Activated T-helper 17 cell treated with anti-CD3 and anti-CD28 coated beads, Interleukin-2, amount 50 U/mL, for 72 hours (primary cell): ENCODE measurements around the gene ZNF687. TPM values are rescaled to one million over a fixed set of nuclear protein-coding genes. Genes with fewer than 3 reads are reported as not detected.
A peak's percentile ranks its signal among the peaks of the same experiment; 100 is the strongest.

Experiments
- ATAC-seq: fragments of 150-1000 bp; cut with Tn5 transposase; replicated peaks from 2 replicates; pipeline ENCODE4 v1.10.0; 2021; ENCODE audit warnings: mild to moderate bottlenecking, moderate library complexity
- H3K27ac Mint-ChIP-seq: one replicate; pipeline ENCODE4 v1.8.0; 2022; ENCODE audit warnings: mixed read lengths
- H3K27me3 Mint-ChIP-seq: one replicate; pipeline ENCODE4 v1.8.0; 2022; ENCODE audit warnings: mixed read lengths
- H3K36me3 Mint-ChIP-seq: one replicate; pipeline ENCODE4 v1.8.0; 2022; ENCODE audit warnings: low read depth, mild to moderate bottlenecking, mixed read lengths
- H3K4me1 Mint-ChIP-seq: one replicate; pipeline ENCODE4 v1.8.0; 2022; ENCODE audit warnings: mixed read lengths
- H3K4me3 Mint-ChIP-seq: one replicate; pipeline ENCODE4 v1.8.0; 2022; ENCODE audit warnings: mild to moderate bottlenecking, mixed read lengths
- H3K9me3 Mint-ChIP-seq: one replicate; pipeline ENCODE4 v1.8.0; 2022; ENCODE audit warnings: mixed read lengths
- total RNA-seq, 2 donors: library from RNA; stranded (reverse); gene quantifications; one replicate each; pipeline ENCODE4 v1.2.3, GENCODE V29; 2022

The ZNF687 gene
- total RNA-seq, 2 donors from 2014 or later, result 24.9 to 29.6 TPM

- Mint-ChIP-seq H3K4me3 (no peak overlapping the region), H3K4me1 (peaks cover 11% of the 10 kb centered on the region), H3K9me3 (no peaks in the 10 kb centered on the region), H3K27me3 (no peaks in the 10 kb centered on the region), H3K36me3 (peaks cover 89% of the 10 kb centered on the region), H3K27ac (peak overlapping the region; percentile 56)
- no peak for ATAC-seq
Measured at GRCh38 chr1:151289080-151289935, 7.2 kb downstream of the ZNF687 start.

- Mint-ChIP-seq H3K4me1 (peaks cover 8% of the 10 kb centered on the region), H3K9me3 (no peaks in the 10 kb centered on the region), H3K27me3 (no peaks in the 10 kb centered on the region), H3K27ac (peak overlapping the region; percentile 56), H3K4me3 (no peak overlapping the region), H3K36me3 (peaks cover 89% of the 10 kb centered on the region)
- ATAC-seq, result peak; percentile 14
Measured at GRCh38 chr1:151289991-151290708, 8.1 kb downstream of the ZNF687 start.

- Mint-ChIP-seq H3K27me3 (no peaks in the 10 kb centered on the region), H3K4me3 (no peak overlapping the region), H3K4me1 (peaks cover 8% of the 10 kb centered on the region), H3K9me3 (no peaks in the 10 kb centered on the region), H3K27ac (no peak overlapping the region), H3K36me3 (peaks cover 89% of the 10 kb centered on the region)
- no peak for ATAC-seq
Measured at GRCh38 chr1:151290709-151291303, 8.7 kb downstream of the ZNF687 start.

- ATAC-seq, result peak; percentile 12
Measured at GRCh38 chr1:151292207-151293030, 10.3 kb downstream of the ZNF687 start.

GRCh38 chr1:151293093-151293492 is 11.0 kb downstream of the ZNF687 start:
- peak; percentile 6 for ATAC-seq
- Mint-ChIP-seq H3K4me3 (no peak overlapping the region), H3K4me1 (peaks cover 8% of the 10 kb centered on the region), H3K9me3 (no peaks in the 10 kb centered on the region), H3K36me3 (peaks cover 93% of the 10 kb centered on the region), H3K27ac (peak overlapping the region; percentile 80), H3K27me3 (no peaks in the 10 kb centered on the region)

More at GRCh38 chr1:151292207-151293030, 10.3 kb downstream of the ZNF687 start:
- Mint-ChIP-seq H3K4me1 (peaks cover 8% of the 10 kb centered on the region), H3K27me3 (no peaks in the 10 kb centered on the region), H3K27ac (no peak overlapping the region), H3K36me3 (peaks cover 89% of the 10 kb centered on the region), H3K9me3 (no peaks in the 10 kb centered on the region), H3K4me3 (no peak overlapping the region)

DNA sequence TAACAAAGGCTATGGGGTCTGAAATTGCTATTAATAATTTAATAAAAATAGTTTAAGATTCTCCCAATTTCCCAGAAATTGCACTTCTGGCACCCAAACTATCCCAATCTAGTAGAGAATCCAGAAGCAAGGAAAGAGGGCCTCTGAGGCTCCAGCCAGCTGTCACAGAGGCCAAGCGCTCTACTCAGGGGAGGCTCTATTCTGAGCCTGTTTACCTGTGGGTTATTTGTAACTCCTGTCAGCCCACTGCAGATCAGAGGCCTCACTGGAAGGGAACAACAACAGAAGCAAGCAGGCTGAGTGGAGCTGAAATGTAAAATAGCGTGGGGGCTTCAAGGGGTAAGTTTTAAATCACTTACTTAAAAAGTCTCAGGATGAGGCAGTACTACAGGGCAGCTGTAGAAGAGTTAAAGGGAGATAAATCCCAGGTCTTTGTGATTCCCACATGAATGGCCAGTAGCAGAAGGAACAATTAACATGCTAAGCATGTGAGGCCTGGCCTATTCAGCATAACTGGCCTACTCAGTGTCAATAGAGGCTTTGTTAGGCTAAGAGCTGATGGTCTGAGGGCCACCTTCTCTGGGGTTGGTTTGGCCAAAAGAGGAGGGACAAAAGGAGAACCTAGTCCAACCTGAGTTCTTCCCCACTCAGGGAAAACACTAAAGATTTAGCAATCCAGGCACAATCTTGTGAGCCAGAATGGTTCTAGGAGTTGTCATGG is 12.8 kb downstream of the ZNF687 start:
- ATAC-seq, result no peak
- Mint-ChIP-seq H3K4me1 (no peaks in the 10 kb centered on the region), H3K4me3 (no peak overlapping the region), H3K9me3 (no peaks in the 10 kb centered on the region), H3K27me3 (no peaks in the 10 kb centered on the region), H3K36me3 (peaks cover 93% of the 10 kb centered on the region), H3K27ac (peak overlapping the region; percentile 16)

DNA sequence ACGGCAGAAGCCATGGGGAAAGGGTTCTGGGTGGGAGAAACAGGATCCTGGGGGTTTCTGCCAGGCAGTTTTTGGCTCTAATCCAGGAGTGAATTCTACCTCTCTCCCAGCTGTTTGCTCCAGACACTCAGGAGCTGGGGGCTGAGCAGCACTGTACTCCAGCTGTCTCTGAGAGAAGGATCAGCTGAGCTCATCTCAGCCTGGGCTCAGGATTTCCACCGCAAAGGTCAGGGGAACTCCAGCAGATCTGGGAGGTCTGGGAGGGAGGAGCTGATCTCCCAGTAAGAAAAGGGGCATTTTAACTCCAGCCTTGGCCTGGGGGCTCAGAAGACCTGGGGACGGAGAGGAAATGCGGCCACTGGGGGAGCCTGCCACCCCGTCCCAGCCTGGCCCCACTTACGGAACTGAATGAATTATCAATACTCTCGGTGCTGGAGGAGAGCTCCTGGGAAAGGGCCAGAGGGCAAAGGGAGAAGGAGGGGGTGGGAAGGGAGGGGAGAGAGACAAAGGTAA is 27.8 kb downstream of the ZNF687 start:
- peak overlapping the region; percentile 87 for H3K27ac Mint-ChIP-seq
- no peak for ATAC-seq
- no peaks in the 10 kb centered on the region for H3K27me3 Mint-ChIP-seq
- peaks cover 30% of the 10 kb centered on the region for H3K4me1 Mint-ChIP-seq
- peaks cover 98% of the 10 kb centered on the region for H3K36me3 Mint-ChIP-seq
- no peaks in the 10 kb centered on the region for H3K9me3 Mint-ChIP-seq
- H3K4me3 Mint-ChIP-seq, result no peak overlapping the region

- H3K36me3 Mint-ChIP-seq, result peaks cover 98% of the 10 kb centered on the region
- H3K9me3 Mint-ChIP-seq, result no peaks in the 10 kb centered on the region
- peak overlapping the region; percentile 98 for H3K27ac Mint-ChIP-seq
- H3K4me3 Mint-ChIP-seq, result peak overlapping the region; percentile 80
- no peak for ATAC-seq
- H3K27me3 Mint-ChIP-seq, result no peaks in the 10 kb centered on the region
- peaks cover 30% of the 10 kb centered on the region for H3K4me1 Mint-ChIP-seq
Measured at GRCh38 chr1:151311011-151311410, 28.9 kb downstream of the ZNF687 start.

- Mint-ChIP-seq H3K36me3 (peaks cover 98% of the 10 kb centered on the region), H3K27me3 (no peaks in the 10 kb centered on the region), H3K27ac (peak overlapping the region; percentile 98), H3K4me3 (peak overlapping the region; percentile 80), H3K4me1 (peaks cover 30% of the 10 kb centered on the region), H3K9me3 (no peaks in the 10 kb centered on the region)
- ATAC-seq, result peak; percentile 100
Measured at GRCh38 chr1:151311589-151312331, 29.7 kb downstream of the ZNF687 start.

GRCh38 chr1:151312411-151312810 is 30.3 kb downstream of the ZNF687 start:
- Mint-ChIP-seq H3K9me3 (no peaks in the 10 kb centered on the region), H3K27me3 (no peaks in the 10 kb centered on the region), H3K36me3 (peaks cover 94% of the 10 kb centered on the region), H3K4me3 (peak overlapping the region; percentile 80), H3K27ac (peak overlapping the region; percentile 98), H3K4me1 (peaks cover 31% of the 10 kb centered on the region)
- no peak for ATAC-seq

DNA sequence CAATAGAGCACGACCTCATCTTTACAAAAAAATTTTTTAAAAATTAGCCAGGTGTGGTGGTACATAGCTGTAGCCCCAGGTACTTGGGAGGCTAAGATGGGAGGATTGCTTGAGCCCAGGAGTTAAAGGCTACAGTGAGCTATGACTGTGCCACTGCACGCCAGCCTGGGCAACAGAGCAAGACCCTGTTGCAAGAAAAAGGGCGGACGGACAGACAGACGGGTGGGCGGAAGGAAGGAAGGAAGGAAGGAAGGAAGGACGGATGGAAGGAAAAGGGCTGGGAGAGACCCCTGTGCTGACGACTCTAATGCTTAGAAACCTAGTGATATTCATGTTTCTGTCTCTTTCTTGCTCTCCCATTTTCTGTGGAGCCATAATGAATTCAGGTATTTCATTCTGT is 30.7 kb downstream of the ZNF687 start:
- Mint-ChIP-seq H3K36me3 (peaks cover 94% of the 10 kb centered on the region), H3K27me3 (no peaks in the 10 kb centered on the region), H3K4me1 (peaks cover 35% of the 10 kb centered on the region), H3K9me3 (no peaks in the 10 kb centered on the region), H3K4me3 (peak overlapping the region; percentile 80), H3K27ac (peak overlapping the region; percentile 98)
- ATAC-seq, result no peak

GRCh38 chr1:151313501-151313900 is 31.4 kb downstream of the ZNF687 start:
- no peaks in the 10 kb centered on the region for H3K27me3 Mint-ChIP-seq
- H3K36me3 Mint-ChIP-seq, result peaks cover 90% of the 10 kb centered on the region
- ATAC-seq, result no peak
- peak overlapping the region; percentile 98 for H3K27ac Mint-ChIP-seq
- H3K4me1 Mint-ChIP-seq, result peaks cover 35% of the 10 kb centered on the region
- H3K9me3 Mint-ChIP-seq, result no peaks in the 10 kb centered on the region
- H3K4me3 Mint-ChIP-seq, result no peak overlapping the region
